Bronchial epithelial cell (primary cell): ENCODE data around the gene CABYR. TPM values are rescaled to one million over a fixed set of nuclear protein-coding genes. Genes with fewer than 3 reads are reported as not detected.

ENCODE experiments used
- DNase-seq: peaks from one replicate; pipeline ENCODE4 v3.0.0-alpha.2; 2010; ENCODE audit warnings: low read depth
- FAIRE-seq: peaks from 2 replicates; lab custom pipeline; 2011; peaks lifted over from hg19 to GRCh38; lab: Jason Lieb, UNC
- H3K27me3 ChIP-seq: 2 replicates; pipeline ENCODE4 v1.5.1; 2011; ENCODE audit warnings: low read length; ENCODE audit not compliant: control insufficient read depth, insufficient read depth
- H3K36me3 ChIP-seq: 2 replicates; pipeline ENCODE4 v1.5.1; 2011; ENCODE audit warnings: low read length; ENCODE audit not compliant: control insufficient read depth, insufficient read depth
- H3K4me3 ChIP-seq: 2 replicates; pipeline ENCODE4 v1.5.1; 2011; ENCODE audit warnings: mild to moderate bottlenecking, low read depth, low read length, control low read depth
- total RNA-seq: library from RNA; depleted of rRNA; stranded (reverse); fragments of >200 nt; gene quantifications from 2 replicates; pipeline ENCODE4 v1.2.1, GENCODE V29; 2014
- TF ChIP-seq, protein P1 (sequence below): IDR thresholded peaks from 2 replicates; pipeline ENCODE4 v1.5.1; 2011; ENCODE audit warnings: mild to moderate bottlenecking, moderate library complexity, low read length, control low read depth, inconsistent platforms; ENCODE audit not compliant: insufficient read depth, severe bottlenecking

CABYR gene
- total RNA-seq, 1 donor from 2014 or later = 0.79 TPM

DNA sequence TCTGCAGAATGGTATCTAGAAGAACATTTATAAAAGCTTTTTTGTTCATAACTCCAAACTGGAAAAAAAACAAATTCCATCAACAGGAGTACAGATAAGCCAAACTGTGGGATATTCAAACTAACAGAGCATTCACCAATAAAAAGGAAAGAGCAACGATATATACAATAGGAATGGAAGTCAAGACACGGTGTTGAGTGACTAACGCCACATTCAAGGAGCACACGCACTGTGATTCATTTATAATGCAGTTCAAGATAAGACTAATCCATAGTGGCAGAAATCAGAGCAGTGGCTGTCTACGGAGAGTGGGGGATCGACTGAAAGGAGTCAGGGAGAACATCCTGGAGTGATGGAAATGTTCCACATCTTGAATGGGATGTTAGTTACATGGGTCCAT is 70.7 kb downstream of the CABYR start:
- TF ChIP-seq, protein P1, sequence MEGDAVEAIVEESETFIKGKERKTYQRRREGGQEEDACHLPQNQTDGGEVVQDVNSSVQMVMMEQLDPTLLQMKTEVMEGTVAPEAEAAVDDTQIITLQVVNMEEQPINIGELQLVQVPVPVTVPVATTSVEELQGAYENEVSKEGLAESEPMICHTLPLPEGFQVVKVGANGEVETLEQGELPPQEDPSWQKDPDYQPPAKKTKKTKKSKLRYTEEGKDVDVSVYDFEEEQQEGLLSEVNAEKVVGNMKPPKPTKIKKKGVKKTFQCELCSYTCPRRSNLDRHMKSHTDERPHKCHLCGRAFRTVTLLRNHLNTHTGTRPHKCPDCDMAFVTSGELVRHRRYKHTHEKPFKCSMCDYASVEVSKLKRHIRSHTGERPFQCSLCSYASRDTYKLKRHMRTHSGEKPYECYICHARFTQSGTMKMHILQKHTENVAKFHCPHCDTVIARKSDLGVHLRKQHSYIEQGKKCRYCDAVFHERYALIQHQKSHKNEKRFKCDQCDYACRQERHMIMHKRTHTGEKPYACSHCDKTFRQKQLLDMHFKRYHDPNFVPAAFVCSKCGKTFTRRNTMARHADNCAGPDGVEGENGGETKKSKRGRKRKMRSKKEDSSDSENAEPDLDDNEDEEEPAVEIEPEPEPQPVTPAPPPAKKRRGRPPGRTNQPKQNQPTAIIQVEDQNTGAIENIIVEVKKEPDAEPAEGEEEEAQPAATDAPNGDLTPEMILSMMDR = no peak
- no peaks in the 10 kb centered on the region for H3K27me3 ChIP-seq
- H3K4me3 ChIP-seq = no peak overlapping the region
- H3K36me3 ChIP-seq = no peaks in the 10 kb centered on the region
- no peak for DNase-seq
- FAIRE-seq = no peak

Other genes with a start within 250 kb of the CABYR start
- 15.3 and 16.0 TPM in 2 replicates for gene TTC39C, start 124.3 kb upstream of the CABYR start, total RNA-seq